ENCODE results near the gene KCNE2. TPM values are rescaled to one million over a fixed set of nuclear protein-coding genes. Genes with fewer than 3 reads are reported as not detected.

The KCNE2 gene
- not detected for total RNA-seq

- Histone ChIP-seq H3K36me3 (no peaks in the 10 kb centered on the region), H3K27me3 (replicated peaks; ENCODE audit: insufficient read depth) (no peaks in the 10 kb centered on the region), H3K4me1 (replicated peaks) (no peaks in the 10 kb centered on the region), H3K9me3 (no peaks in the 10 kb centered on the region), H3K4me3 (no peak within 1 kb of the TSS), H3K27ac (no peak within 1 kb of the TSS)
- intact Hi-C loops (cut with DNase I): no loop called here
- 57% methylated on average over 3 of the region's 3 CpGs for WGBS
- no peak for DNase-seq (ENCODE audit: low spot score)
- TF ChIP-seq POLR2AphosphoS5 (IDR thresholded peaks at IDR 0.05) (no peak), POLR2A (IDR thresholded peaks at IDR 0.05) (no peak), CTCF (IDR thresholded peaks at IDR 0.05) (no peak)
Observed at GRCh38 chr21:34363733-34364132, at the start of gene KCNE2. TSS of gene KCNE2 (plus strand) at chr21:34364006. CDS start at chr21:34370479, 6,473 bp downstream.

- TF ChIP-seq POLR2AphosphoS5 (IDR thresholded peaks at IDR 0.05): no peak
- TF ChIP-seq CTCF (IDR thresholded peaks at IDR 0.05): no peak
- no peak for TF ChIP-seq POLR2A (IDR thresholded peaks at IDR 0.05)
- Histone ChIP-seq H3K27me3 (replicated peaks; ENCODE audit: insufficient read depth) (no peaks in the 10 kb centered on the region), H3K36me3 (no peaks in the 10 kb centered on the region), H3K4me1 (replicated peaks) (no peaks in the 10 kb centered on the region), H3K9me3 (no peaks in the 10 kb centered on the region), H3K4me3 (no peak overlapping the region), H3K27ac (no peak overlapping the region)
- 97% methylated on average over 3 of the region's 3 CpGs for WGBS
- intact Hi-C loops (cut with DNase I): no loop called here
- no peak for DNase-seq (ENCODE audit: low spot score)
Observed at GRCh38 chr21:34319585-34319984, 44.2 kb upstream of the KCNE2 start.

- Histone ChIP-seq H3K9me3 (no peaks in the 10 kb centered on the region), H3K4me3 (no peak overlapping the region), H3K27me3 (replicated peaks; ENCODE audit: insufficient read depth) (no peaks in the 10 kb centered on the region), H3K36me3 (no peaks in the 10 kb centered on the region), H3K4me1 (replicated peaks) (no peaks in the 10 kb centered on the region), H3K27ac (no peak overlapping the region)
- TF ChIP-seq POLR2AphosphoS5 (IDR thresholded peaks at IDR 0.05) (no peak), POLR2A (IDR thresholded peaks at IDR 0.05) (no peak), CTCF (IDR thresholded peaks at IDR 0.05) (no peak)
- WGBS: 82% methylated on average over 4 of the region's 4 CpGs
- intact Hi-C loops (cut with DNase I): no loop called here
- DNase-seq (ENCODE audit: low spot score): no peak
Observed at GRCh38 chr21:34320011-34320410, 43.8 kb upstream of the KCNE2 start.

- no peaks in the 10 kb centered on the region for H3K36me3 ChIP-seq
- H3K4me3 ChIP-seq: no peak overlapping the region
- H3K9me3 ChIP-seq: no peaks in the 10 kb centered on the region
- no peaks in the 10 kb centered on the region for H3K4me1 ChIP-seq (replicated peaks)
- intact Hi-C loops (cut with DNase I): no loop called here
- WGBS: 90% methylated on average over 8 of the region's 8 CpGs
- DNase-seq (ENCODE audit: low spot score): no peak
- no peaks in the 10 kb centered on the region for H3K27me3 ChIP-seq (replicated peaks; ENCODE audit: insufficient read depth)
- TF ChIP-seq CTCF (IDR thresholded peaks at IDR 0.05) (no peak), POLR2A (IDR thresholded peaks at IDR 0.05) (no peak), POLR2AphosphoS5 (IDR thresholded peaks at IDR 0.05) (no peak)
- no peak overlapping the region for H3K27ac ChIP-seq
Observed at GRCh38 chr21:34330055-34330454, 33.8 kb upstream of the KCNE2 start.

- no peak overlapping the region for H3K27ac ChIP-seq
- no peaks in the 10 kb centered on the region for H3K9me3 ChIP-seq
- TF ChIP-seq CTCF (IDR thresholded peaks at IDR 0.05) (no peak), POLR2A (IDR thresholded peaks at IDR 0.05) (no peak), POLR2AphosphoS5 (IDR thresholded peaks at IDR 0.05) (no peak)
- no peak overlapping the region for H3K4me3 ChIP-seq
- DNase-seq (ENCODE audit: low spot score): no peak
- no peaks in the 10 kb centered on the region for H3K27me3 ChIP-seq (replicated peaks; ENCODE audit: insufficient read depth)
- 83% methylated on average over 5 of the region's 5 CpGs for WGBS
- no peaks in the 10 kb centered on the region for H3K4me1 ChIP-seq (replicated peaks)
- H3K36me3 ChIP-seq: no peaks in the 10 kb centered on the region
- intact Hi-C loops (cut with DNase I): no loop called here
Observed at GRCh38 chr21:34331726-34332125, 32.1 kb upstream of the KCNE2 start.
